GM21723 (cell line): ENCODE measurements around the gene CCDC120.

Source experiments
- ATAC-seq: cut with Tn5 transposase; IDR thresholded peaks from one replicate; pipeline ENCODE4 v1.9.1; 2021; ENCODE audit warnings: mild to moderate bottlenecking, moderate library complexity; ENCODE audit not compliant: unreplicated experiment

CCDC120 gene, protein sequence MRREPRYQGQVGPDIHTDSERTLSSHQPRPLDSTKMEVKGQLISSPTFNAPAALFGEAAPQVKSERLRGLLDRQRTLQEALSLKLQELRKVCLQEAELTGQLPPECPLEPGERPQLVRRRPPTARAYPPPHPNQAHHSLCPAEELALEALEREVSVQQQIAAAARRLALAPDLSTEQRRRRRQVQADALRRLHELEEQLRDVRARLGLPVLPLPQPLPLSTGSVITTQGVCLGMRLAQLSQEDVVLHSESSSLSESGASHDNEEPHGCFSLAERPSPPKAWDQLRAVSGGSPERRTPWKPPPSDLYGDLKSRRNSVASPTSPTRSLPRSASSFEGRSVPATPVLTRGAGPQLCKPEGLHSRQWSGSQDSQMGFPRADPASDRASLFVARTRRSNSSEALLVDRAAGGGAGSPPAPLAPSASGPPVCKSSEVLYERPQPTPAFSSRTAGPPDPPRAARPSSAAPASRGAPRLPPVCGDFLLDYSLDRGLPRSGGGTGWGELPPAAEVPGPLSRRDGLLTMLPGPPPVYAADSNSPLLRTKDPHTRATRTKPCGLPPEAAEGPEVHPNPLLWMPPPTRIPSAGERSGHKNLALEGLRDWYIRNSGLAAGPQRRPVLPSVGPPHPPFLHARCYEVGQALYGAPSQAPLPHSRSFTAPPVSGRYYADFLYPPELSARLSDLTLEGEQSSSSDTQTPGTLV

DNA sequence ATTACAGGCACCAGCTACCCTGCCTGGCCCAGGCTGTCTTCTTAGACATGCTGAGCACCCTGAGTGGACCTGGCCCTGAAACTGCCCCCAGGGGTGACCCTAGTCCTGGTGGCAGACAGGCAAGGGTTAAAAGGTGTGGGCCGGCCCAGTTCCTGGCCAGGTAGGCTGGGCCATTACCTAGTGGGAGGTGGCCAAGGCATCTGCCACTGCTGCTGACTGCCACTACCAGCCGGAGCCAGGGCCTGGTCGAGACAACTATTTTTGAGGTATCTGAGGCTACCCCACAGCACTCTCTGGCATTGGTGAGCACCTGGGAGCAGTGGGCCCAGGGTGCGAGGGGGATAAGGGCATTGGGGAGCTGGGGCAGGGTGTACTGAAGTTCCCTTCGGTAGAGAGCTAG, at the start of gene CCDC120:
Gene CCDC120, plus strand, starts transcription at position 206 of the 400 bp plus-strand sequence. CDS start 3,043 bp downstream, outside the sequence.
- ATAC-seq: no peak

DNA sequence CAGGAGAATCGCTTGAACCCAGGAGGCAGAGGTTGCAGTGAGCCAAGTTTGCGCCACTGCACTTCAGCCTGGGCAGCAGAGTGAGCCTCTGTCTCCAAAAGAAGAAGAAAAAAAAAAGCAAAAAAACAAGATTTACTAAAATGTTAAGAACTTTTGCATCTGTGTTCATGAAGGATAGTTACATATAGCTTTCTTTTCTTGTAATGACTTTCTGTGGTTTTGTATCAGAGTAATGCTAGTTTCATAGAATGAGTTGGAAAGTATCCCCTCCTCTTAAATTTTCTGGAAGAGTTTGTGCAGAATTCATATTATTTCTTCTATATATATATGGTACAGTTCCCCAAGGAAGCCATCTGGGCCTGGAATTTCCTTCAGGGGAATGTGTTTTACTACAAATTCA, 39.7 kb upstream of the CCDC120 start:
- no peak for ATAC-seq

DNA sequence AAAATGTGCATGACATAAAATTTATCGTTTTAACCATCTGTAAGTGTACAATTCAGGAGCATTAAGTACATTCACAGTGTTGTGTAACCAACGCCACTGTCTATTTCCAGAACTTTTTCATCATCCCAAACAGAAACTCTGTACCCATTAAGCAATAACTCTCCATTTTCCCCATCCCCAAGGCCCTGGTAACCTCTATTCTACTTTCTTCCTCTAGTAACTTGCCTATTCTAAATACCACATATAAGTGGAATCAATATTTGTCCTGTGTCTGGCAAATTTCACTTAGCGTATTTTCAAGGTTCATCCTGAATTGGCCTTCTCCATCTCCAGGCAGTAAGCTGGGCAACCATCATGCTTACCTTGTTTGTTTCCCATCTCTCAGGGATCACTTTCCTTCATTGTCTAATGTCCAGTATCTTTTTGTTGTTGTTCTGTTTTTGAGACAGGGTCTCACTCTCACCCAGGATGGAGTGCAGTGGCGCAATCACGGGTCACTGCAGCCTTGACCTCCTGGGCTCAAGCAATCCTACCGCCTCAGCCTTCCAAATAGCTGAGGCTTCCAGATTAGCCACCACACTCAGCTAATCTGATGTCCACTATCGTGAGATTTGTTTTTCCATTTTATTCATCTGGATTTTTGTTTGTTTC, 39.1 kb upstream of the CCDC120 start:
- ATAC-seq: no peak

DNA sequence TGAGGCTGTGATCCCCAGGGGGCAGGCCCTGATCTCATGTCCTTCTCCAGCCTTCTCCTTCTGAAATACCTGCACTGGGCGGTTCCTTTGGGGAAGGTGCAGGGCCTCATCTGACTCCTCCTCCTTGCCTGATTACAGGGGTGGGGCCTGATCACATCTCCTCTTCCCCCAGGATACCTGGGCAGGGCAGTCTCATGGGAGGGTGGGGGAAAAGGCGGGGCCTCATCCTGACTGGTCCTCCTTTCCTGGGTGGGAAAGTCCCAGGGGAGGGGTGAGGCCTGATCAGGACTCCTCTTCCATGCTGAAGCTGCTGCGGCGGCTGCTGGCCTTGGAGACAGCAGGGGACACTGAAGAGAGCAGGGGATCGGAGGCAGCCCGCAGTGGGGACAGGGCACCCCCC, 28.9 kb upstream of the CCDC120 start:
- no peak for ATAC-seq

DNA sequence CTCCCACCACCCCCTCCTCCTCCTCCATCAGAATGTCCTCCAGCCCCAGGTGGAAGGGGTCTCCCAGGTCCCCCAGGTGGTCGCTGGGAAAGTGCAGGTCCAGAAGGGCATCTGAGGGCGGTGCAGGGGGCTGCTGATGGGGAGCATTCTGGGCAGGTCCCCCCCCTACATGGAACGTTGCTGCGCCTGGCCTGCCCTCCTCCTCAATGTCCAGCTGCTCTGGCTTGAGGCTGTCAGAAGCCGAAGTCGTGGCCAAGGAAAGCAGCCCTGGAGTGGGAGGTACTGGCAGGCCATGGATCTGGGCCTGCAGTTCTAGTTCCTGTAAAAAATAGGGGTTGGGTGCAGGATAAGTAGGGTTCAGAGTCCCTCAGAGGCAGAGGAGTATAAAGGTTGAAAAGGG, 28.5 kb upstream of the CCDC120 start:
- no peak for ATAC-seq

- ATAC-seq: no peak
Measured at GRCh38 chrX:49037883-49038475, 20.8 kb upstream of the CCDC120 start.

DNA sequence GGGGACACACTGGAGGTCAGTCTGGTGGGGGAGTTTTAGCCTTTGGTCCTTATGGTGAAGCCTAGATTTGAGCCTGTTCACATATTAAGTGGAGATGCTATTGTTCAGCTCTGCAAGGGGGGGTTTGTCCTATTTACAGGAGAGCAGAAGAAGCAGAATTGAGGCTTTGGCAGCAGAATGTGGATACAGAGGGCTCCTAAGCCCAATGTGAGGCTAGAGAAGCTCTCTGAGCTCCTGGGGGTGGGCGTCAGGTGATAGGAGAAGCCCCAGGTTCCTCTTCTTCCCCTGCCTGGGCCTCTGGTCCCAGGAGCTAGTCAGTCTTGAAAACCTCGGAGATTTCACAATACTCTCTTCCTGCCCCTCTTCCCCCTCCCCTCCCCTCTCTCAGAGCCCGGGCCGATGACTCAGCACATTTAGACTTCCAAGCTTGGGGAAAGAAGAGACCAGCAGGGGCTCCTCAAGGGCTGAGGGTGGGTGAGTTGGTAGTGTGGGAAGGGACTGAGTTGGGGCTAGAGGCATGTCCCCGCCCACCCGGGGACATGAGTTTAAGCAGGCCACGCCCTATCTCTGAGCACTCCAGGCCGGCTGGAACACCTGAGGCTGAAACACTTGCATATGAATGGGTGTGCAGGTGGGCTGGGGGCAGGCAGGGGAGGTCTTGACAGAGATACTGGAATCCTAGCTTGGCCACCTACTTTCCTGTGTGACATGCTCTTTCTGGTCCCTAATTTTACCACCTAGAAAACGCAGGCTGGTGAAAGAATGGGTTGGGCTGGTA, 19.0 kb upstream of the CCDC120 start:
- no peak for ATAC-seq

GRCh38 chrX:49040376-49040955, 18.3 kb upstream of the CCDC120 start:
- ATAC-seq: no peak

- ATAC-seq: no peak
Measured at GRCh38 chrX:49041744-49042580, 16.8 kb upstream of the CCDC120 start.

DNA sequence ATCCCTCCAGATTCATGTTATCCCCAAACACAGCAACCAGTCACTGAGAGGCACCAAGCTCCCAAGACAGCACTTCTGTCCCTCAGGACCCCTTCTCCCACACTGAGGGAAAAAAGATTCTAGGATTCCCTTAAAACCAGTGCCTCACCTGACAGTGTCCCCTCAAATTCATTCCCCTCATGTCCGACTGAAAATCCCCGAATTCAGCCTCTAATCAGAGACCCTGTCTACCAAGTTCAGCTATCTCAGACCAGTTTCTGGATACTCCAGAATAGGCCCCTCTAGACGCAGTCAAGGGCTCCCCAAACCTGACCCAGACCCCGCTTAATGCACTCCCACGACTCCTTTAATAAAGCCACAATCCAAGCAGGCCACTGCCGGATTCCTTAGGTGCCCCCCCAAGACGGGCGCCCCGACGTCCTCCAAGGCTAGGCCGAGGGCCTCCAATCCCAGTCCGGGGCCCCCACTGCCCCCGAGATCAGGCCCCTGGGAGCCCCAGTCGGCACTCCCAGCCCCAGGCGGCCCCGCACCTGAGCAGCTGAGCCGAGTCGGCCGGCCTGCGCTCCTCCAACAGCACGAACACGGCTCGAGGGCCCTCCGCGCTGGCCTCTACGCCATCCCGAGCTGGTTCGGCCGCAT, 16.1 kb upstream of the CCDC120 start:
- no peak for ATAC-seq

DNA sequence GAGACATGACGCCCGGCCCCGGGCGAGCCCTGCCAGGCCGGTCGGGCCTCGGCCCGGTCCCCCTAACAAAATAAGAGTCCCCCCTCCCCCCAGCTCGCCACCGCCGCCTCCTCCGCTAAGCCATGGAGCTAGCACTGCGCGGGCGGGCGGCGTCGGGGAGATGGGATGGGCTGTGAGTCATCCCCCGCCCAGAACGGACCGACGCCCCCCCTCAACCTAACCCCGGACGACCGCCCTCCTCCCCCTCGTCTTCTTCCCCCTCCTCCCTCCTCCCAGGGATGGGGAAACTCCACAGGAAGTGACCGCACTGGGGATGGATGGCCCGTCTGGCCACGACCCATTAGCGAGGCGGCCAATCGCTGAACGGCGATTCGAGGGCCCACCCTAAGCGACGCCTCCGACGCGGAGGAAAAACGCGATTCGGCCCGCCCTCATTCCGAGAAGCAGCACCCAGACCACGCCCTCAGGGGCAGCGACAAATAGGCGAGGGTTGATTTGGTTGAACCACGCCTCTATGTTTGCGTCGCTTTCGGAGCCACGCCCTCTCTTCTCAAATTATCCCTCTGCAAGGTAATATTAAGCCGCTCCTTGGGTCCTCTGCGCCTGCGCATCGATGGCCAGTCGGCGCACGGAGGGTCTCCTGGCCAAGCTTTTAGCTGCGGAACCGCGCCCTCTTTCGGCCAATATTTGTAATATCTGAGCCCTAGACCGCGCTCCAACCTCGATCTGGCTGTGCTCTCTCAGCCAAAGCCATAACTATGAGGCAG, 15.4 kb upstream of the CCDC120 start, which contains the start of gene TFE3:
Gene TFE3, minus strand, starts transcription at position 138 of the 767 bp plus-strand sequence. Its CDS starts 131 bp downstream, at position 7.
- ATAC-seq: peak; percentile 91

DNA sequence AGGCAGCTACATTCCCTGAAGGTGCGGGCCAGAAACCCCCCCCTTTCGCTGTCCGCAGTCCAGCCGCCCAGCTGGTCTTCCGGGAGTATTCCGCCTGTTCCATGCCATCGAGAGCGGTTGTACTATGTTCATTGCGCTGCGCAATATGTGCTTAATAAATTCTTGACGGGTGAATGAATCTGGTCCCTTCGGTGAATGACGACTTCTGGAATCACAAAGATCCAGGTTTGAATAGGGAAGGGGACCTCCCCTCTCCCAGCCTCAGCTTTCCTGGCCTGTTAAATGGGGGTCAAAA, 14.9 kb upstream of the CCDC120 start:
- ATAC-seq: no peak

DNA sequence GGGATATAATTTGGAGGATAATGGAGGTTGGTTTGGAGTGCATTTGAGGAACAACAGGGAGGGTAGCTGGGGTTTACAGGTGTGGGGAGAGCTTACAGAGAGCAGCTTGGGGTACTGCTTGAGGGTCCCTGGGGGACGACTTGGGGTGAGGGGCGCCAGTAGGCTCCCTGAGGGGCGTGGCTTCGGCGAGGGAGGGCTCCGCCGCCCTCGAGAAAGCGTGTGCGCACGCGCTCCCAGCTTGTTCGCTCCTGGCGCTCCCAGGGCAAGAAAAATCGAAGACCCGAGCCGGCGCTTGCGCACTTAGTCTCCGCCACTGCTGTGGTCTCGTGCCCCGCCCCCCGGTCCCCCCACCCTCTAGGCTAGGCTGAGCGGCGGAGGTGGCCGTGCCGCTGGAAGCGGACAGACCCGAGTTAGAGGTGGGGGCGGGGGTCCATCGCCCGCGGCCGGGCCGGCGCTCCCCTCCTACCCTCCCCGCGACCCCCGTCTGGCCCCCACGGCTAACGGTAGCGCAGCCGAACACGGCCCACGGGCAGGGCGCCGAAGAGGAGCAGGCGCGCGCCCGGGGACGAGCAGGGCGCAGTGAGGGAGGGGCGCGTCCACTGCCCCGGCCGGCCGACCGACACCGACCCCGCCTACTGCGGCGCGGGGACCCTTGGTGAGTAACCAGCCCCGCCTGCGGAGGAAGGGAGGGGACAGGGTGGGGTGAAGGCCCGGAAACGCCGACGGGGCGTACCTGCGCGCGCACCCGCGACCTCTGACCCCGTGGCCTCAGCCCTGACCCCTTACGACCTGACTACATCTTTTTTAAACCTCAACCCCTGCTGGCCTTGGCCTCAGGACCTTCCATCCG, 5.4 kb upstream of the CCDC120 start:
- peak; percentile 57 for ATAC-seq

DNA sequence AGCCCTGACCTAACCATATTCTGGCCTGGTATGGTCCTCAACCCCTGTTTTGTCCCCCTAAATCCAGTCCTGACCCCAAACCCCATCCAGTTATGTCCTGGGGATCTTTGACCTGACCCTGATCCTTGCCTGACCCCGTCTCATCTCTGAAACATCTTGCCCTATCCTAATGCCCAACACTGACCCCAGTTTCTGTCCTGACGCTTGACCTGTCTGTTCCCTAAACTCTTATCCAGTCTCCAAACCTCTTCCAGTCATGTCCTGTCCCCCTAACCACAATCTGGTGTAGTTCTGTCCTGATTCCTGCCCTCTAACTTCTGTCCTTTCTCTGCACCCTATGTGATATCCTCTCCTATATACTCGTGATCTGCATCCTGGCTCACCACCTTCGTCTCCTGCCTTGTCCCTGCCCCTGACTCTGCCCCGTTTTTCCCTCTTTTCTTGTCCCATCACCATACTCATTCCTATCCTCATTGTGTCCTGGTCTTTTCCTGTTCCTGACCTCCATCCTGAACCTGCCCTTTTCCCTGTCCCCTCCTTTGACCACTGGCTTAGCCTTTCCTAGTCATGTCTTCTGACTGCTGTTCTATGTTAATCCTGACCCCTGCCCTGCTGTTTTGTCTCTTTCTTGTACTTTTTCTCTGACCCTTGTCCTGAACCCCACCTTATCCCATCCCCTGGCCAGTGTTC, 4.6 kb upstream of the CCDC120 start:
- no peak for ATAC-seq

DNA sequence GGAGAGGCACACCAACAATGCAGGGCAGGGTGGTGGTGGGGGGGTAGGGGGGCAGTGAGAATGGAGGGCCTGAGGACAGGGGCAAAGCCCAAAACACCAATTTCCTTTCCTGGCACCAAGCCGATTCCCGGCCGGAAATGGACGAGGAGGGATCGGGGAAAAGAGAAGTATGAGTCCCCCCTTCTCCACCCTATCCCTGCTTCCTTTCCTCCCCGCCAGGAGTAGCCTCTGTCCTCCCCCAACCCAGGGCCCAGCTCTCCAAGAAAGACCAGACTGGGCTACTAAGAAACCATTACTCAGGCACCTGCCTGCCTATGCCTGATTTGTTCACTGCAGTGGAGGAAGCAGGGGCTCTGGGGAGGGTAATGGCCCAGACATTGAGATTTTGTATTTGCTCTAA, 402 bp downstream of the CCDC120 start:
- no peak for ATAC-seq

GRCh38 chrX:49059681-49060085, 884 bp downstream of the CCDC120 start:
- no peak for ATAC-seq

- no peak for ATAC-seq
Measured at GRCh38 chrX:49060914-49061313, 2.1 kb downstream of the CCDC120 start.
